ACC112 (cell line): ENCODE data around the gene AK6.
"Not testable (repeated sequence)": the region's sequence is repeated elsewhere in the genome, so short reads cannot be mapped to it uniquely, and the experiment has no call there.

Experiments used
- H2AFZ ChIP-seq: fragments of 200-600 bp; sonication (generic); one replicate; pipeline ENCODE4 v1.6.0; 2017; ENCODE audit warnings: antibody characterized with exemption, low read length; ENCODE audit not compliant: unreplicated experiment
- H3K27ac ChIP-seq: fragments of 200-600 bp; sonication (generic); 2 replicates; pipeline ENCODE4 v1.5.1; 2014; ENCODE audit warnings: low read depth, mild to moderate bottlenecking, antibody characterized with exemption, low read length, moderate library complexity
- H3K27me3 ChIP-seq: fragments of 200-600 bp; sonication (generic); 2 replicates; pipeline ENCODE4 v1.6.1; 2014; ENCODE audit warnings: mild to moderate bottlenecking, antibody characterized with exemption, low read length, moderate library complexity, mixed read lengths; ENCODE audit not compliant: insufficient read depth
- H3K36me3 ChIP-seq: fragments of 200-600 bp; sonication (generic); 2 replicates; pipeline ENCODE4 v1.6.1; 2016; ENCODE audit warnings: mild to moderate bottlenecking, antibody characterized with exemption, low read length, moderate library complexity, mixed read lengths; ENCODE audit not compliant: insufficient read depth
- H3K4me1 ChIP-seq: fragments of 200-600 bp; sonication (generic); one replicate; pipeline ENCODE4 v1.6.1; 2016; ENCODE audit warnings: low read length, mixed read lengths; ENCODE audit not compliant: insufficient read depth, unreplicated experiment, control insufficient read depth
- H3K4me3 ChIP-seq: fragments of 200-600 bp; sonication (generic); 2 replicates; pipeline ENCODE4 v1.5.1; 2014; ENCODE audit warnings: mild to moderate bottlenecking, low read depth, low read length
- H3K79me2 ChIP-seq: fragments of 200-600 bp; sonication (generic); one replicate; pipeline ENCODE4 v1.6.0; 2016; ENCODE audit warnings: low read length; ENCODE audit not compliant: control insufficient read depth, unreplicated experiment, insufficient read depth

The AK6 gene

DNA sequence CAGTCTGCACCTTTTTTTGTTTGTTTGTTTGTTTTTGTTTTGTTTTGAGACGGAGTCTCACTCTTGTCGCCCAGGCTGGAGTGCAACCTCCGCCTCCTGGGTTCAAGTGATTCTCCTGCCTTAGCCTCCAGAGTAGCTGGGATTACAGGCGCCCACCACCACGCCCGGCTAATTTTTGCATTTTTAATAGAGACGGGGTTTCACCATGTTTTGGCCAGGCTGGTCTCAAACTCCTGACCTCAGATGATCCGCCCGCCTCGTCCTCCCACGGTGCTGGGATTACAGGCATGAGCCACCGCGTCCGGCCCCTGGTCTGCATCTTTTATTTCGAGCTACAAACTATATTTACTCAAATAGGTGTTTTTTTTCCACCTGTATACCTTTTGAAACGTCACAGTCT lies 1.0 kb upstream of the AK6 start:
- not testable (repeated sequence) for H3K27me3 ChIP-seq, H3K27ac ChIP-seq
- H2AFZ ChIP-seq = peak overlapping the region; percentile 90
- peaks cover 12% of the 10 kb centered on the region for H3K4me1 ChIP-seq
- peaks cover 24% of the 10 kb centered on the region for H3K36me3 ChIP-seq
- H3K79me2 ChIP-seq = peaks cover 56% of the 10 kb centered on the region
- peak overlapping the region; percentile 97 for H3K4me3 ChIP-seq

DNA sequence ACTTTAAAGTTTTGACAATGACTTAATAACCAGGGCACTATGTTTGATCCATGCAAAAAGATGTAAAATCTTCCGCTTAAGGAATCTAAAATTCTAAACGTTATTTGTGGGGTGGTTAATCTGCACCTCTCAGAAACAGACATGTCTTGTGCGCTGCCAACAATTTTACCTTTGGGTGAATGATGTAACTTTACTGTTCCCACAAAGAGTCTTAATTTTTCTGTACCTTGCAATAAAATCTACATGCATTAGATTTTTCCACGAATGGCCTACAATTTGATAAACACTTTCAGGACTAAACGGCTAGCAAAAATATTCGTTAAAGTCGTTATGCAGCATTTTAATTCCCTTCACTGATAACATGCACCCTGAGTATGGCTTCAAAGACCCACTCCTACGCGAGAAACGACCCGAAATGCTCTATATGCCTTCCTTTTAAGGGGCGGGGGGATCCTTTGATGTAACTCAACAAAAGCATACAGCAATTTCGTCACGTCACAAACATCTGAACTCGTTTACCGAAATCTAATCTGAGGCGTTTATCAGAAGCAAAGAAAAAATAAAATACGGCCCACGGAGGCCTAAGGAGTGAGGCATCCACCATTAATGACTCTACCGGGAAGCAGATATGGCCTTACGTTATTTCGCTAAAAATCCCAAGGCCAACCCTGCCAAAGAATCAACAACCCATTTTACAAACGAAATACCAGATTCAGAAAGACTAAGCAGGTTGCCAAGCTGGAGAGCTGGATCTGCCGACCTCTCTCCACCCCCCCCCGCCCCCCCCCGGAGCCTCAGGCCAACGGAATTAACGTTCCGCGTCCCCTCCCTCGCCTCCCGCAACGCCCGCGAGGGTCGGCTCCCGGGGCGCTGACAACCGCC lies 621 bp downstream of the AK6 start:
- H3K4me1 ChIP-seq = peaks cover 18% of the 10 kb centered on the region
- peak overlapping the region; percentile 97 for H3K4me3 ChIP-seq
- H3K27me3 ChIP-seq = no peaks in the 10 kb centered on the region
- peaks cover 69% of the 10 kb centered on the region for H3K79me2 ChIP-seq
- H3K27ac ChIP-seq = peak overlapping the region; percentile 96
- peaks cover 18% of the 10 kb centered on the region for H3K36me3 ChIP-seq
- peak overlapping the region; percentile 65 for H2AFZ ChIP-seq

DNA sequence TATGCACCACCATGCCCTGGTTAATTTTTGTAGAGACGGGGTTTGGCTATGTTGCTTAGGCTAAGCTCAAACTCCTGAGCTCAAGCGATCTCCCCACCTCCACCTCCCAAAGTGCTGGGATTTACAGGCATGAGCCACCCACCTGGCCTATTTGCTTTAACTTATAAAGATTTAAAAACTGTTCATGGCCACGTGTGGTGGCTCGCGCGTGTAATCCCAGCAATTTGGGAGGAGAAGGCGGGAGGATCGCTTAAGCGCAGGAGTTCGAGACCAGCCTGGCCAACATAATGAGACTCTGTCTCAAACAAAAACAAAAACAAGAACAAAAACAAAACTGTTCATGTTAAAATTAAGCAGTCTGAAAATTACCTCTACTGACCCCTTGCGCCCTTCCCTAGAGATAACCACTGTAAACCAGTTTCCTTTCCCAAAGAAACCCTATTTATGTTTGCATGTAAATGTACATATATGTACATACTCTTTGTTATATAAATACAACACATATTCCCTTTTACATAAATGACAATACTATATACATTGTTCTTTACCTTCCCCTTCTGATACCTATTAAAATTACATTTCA lies 1.5 kb downstream of the AK6 start:
- peaks cover 18% of the 10 kb centered on the region for H3K4me1 ChIP-seq
- no peak overlapping the region for H3K27ac ChIP-seq
- H3K36me3 ChIP-seq = peaks cover 18% of the 10 kb centered on the region
- no peaks in the 10 kb centered on the region for H3K27me3 ChIP-seq
- no peak overlapping the region for H2AFZ ChIP-seq
- peak overlapping the region; percentile 97 for H3K4me3 ChIP-seq
- H3K79me2 ChIP-seq = peaks cover 75% of the 10 kb centered on the region

DNA sequence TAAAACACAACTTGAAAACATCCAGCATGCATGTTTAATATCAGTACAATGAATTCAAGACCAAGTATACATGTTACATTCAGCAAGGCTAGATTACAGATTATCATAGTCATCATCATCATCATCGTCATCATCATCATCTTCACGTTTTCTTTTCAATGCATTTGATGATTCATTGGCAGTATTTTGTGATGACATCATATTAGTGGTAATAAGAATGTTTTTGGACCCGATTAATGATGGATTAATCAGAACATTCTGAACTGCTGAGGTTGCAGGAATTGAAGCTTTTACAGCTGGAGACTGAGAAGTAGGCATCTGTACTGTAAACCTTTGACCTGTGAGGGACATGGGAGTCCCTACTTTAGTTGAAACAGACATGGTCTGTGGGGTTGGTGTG lies 4.5 kb downstream of the AK6 start:
- no peak overlapping the region for H3K4me3 ChIP-seq
- peaks cover 15% of the 10 kb centered on the region for H3K4me1 ChIP-seq
- peaks cover 78% of the 10 kb centered on the region for H3K79me2 ChIP-seq
- H2AFZ ChIP-seq = no peak overlapping the region
- peaks cover 18% of the 10 kb centered on the region for H3K36me3 ChIP-seq
- no peaks in the 10 kb centered on the region for H3K27me3 ChIP-seq
- no peak overlapping the region for H3K27ac ChIP-seq

DNA sequence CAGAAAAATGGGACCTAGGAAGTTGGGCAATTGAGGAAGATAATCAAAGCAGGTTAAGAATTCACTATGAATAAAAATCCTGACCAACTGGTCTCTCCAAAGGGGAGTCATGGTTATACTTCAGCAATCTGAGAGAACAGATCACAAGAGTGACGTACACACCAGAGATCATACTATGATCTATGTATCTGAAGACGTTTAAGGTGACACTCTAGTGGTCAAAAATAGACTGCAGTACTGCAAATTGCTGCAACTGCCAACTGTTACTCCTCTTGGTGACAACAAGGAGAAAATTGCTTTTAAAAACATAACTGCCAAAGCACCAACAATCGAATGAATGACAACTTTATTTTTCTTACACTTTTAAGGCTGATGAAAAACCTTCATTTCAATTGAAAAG lies 4.9 kb downstream of the AK6 start:
- Histone ChIP-seq H3K36me3 (peaks cover 18% of the 10 kb centered on the region), H3K27ac (no peak overlapping the region), H3K4me1 (peaks cover 15% of the 10 kb centered on the region), H2AFZ (no peak overlapping the region), H3K27me3 (no peaks in the 10 kb centered on the region), H3K4me3 (no peak overlapping the region), H3K79me2 (peaks cover 80% of the 10 kb centered on the region)

DNA sequence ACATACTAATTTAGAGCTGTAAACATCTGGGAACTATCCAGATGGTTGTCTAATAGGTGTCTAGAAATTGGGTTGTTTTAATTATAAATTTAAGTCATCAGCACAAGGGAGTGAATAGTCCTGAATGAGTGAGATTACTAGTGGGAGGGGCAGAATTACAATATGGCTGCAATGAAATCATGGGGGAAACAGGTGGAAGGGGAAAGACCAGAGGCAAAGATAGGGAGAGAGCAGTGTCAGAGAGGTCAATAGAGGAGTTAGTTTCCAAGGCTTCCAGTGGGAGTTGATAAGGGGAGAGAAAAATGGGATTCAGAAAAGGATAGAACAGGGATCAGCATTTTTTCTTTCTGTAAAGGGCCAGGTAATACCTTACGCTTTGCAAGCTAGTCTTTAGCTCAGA lies 8.9 kb downstream of the AK6 start:
- no peak overlapping the region for H2AFZ ChIP-seq
- H3K79me2 ChIP-seq = peaks cover 56% of the 10 kb centered on the region
- H3K27me3 ChIP-seq = no peaks in the 10 kb centered on the region
- no peak overlapping the region for H3K27ac ChIP-seq
- no peak overlapping the region for H3K4me3 ChIP-seq
- H3K36me3 ChIP-seq = peaks cover 14% of the 10 kb centered on the region
- peaks cover 7% of the 10 kb centered on the region for H3K4me1 ChIP-seq

DNA sequence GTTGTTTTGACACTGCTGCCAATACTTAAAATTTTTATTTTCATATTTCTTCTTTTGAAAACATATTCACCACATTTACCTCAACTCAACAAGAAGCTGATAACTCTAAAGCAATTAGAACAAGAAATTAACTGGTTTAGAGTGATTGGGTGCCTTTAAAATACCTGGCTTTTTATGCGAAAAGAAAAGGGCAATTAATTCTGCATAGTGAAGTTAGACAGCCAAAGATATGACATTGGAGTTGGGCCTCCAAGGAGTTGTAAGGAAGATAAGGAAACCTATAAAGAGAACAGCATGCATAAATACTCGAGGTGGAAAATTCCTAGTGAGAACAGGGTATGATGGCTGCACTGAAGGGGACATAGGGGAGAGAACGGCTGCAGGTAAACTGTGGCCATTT lies 9.6 kb downstream of the AK6 start:
- peaks cover 48% of the 10 kb centered on the region for H3K79me2 ChIP-seq
- no peak overlapping the region for H3K27ac ChIP-seq
- H3K27me3 ChIP-seq = no peaks in the 10 kb centered on the region
- H3K36me3 ChIP-seq = peaks cover 6% of the 10 kb centered on the region
- H2AFZ ChIP-seq = no peak overlapping the region
- no peaks in the 10 kb centered on the region for H3K4me1 ChIP-seq
- no peak overlapping the region for H3K4me3 ChIP-seq

DNA sequence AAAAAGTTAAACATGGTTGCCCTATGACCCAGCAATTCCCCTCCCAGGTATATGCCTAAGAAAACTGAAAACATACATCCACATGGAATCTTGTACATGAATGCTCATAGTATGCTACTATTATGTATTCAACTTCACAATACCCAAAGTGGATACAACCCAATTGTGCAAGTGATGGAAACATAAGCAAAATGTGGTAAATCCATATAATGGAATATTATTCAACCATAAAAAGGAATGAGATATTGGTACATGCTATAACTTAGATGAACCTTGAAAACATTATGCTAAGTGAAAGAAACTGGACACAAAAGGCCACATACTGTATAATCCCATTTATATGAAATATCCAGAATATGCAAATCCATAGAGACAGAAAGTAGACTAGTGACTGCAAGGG lies 18.7 kb downstream of the AK6 start:
- H3K27me3 ChIP-seq = no peaks in the 10 kb centered on the region
- peaks cover 11% of the 10 kb centered on the region for H3K36me3 ChIP-seq
- H3K4me1 ChIP-seq = no peaks in the 10 kb centered on the region
- no peak overlapping the region for H3K4me3 ChIP-seq
- no peak overlapping the region for H3K27ac ChIP-seq
- H3K79me2 ChIP-seq = no peaks in the 10 kb centered on the region
- no peak overlapping the region for H2AFZ ChIP-seq

DNA sequence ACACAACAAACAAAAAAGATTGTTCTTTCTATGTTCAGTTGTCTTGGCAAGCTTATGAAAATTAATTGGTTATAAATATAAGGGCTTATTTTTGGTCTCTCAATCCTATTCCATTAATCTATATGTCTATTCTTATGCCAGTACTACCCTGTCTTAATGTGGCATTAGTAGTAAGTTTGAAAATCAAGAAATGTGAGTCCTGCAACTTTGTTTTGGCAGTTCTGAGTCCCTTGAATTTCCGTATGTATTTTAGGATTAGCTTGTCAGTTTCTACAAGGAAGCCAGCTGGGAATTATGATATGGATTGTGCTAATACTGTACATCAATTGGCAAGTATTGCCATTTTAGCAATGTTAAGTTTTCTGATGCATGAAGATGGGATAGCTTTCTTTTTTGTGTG lies 26.2 kb downstream of the AK6 start:
- no peaks in the 10 kb centered on the region for H3K36me3 ChIP-seq
- H2AFZ ChIP-seq = no peak overlapping the region
- H3K27ac ChIP-seq = no peak overlapping the region
- H3K27me3 ChIP-seq = no peaks in the 10 kb centered on the region
- no peak overlapping the region for H3K4me3 ChIP-seq
- no peaks in the 10 kb centered on the region for H3K4me1 ChIP-seq
- no peaks in the 10 kb centered on the region for H3K79me2 ChIP-seq

DNA sequence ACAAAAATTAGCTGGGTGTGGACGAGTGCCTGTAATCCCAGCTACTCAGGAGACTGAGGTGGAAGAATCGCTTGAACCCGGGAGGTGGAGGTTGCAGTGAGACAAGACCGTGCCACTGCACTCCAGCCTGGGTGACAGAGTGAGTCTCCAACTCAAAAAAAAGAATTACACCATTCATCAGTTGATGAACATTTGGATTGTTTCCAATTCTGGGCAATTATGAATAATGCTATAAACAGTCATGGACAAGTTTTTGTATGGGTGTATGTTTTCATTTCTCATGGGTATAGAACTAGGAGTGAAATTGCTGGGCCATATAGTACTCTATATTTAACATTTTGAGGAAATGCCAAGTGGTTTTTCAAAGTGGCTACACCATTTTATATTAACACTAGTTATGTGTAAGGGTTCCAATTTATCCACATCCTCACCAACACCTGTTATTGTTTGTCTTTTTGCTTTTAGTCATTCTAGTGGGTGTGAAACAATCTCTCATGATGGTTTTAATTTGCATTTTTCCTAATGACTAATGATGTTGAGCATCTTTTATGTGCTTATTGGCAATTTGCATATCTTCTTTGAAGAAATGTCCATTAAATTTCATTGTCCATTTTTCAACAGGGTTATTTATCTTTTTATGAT lies 27.7 kb downstream of the AK6 start:
- Histone ChIP-seq H3K27me3 (no peaks in the 10 kb centered on the region), H3K4me1 (no peaks in the 10 kb centered on the region), H2AFZ (no peak overlapping the region), H3K4me3 (no peak overlapping the region), H3K36me3 (no peaks in the 10 kb centered on the region), H3K79me2 (no peaks in the 10 kb centered on the region), H3K27ac (no peak overlapping the region)
